ENCODE measurements around the gene CHMP3.
"Not testable (repeated sequence)": the region's sequence is repeated elsewhere in the genome, so short reads cannot be mapped to it uniquely, and the experiment has no call there.

CHMP3 gene

DNA sequence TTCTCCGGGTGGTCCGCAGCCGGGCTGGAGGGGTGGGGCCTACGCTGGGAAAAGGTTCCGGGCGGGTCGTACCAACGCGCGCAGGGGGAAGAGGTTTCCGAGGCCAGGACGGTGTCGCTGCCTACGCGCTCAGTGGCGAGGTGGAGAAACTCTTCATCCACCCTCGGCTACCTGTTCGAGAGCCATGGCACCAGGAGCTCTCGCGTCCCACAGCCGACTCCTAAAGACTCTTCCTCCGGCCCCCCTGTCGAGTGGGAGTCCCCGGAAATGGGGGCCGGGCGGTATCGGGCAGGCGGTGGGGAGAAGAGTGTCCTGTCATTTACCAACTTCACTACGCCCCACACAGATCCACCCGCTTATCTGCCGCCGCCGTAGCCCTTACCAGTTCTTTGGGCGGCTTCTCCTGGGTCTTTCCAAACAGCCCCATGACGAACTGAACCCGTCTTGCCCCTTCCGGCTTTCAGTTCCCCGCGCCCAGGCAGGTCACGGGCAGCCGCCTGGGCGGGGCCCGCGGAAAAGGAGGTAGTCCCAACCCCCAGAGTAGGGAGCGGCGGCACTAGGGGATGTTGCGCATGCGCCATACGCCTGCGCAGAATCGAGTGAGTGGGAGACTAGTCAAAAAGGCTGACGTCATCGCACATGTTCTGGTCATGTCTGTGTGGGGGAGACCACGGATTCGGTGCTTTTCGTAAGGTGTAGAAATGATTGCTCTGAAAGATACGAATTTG lies at the start of gene CHMP3:
CHMP3 (minus strand) TSS at position 522 of the 728 bp plus-strand sequence; CDS start at position 427, 95 bp downstream.
- H3K4me3 Mint-ChIP-seq: peak within 1 kb of the TSS; percentile 96
- peaks cover 35% of the 10 kb centered on the region for H3K4me1 Mint-ChIP-seq (ENCODE audit: low read depth)
- peak; percentile 98 for DNase-seq (ENCODE audit: low spot score)
- H3K27ac Mint-ChIP-seq: peak within 1 kb of the TSS; percentile 97
- H3K27me3 Mint-ChIP-seq (ENCODE audit: low read depth): no peaks in the 10 kb centered on the region
- H3K36me3 Mint-ChIP-seq (ENCODE audit: low read depth): peaks cover 33% of the 10 kb centered on the region
- H3K9me3 Mint-ChIP-seq: peaks cover 12% of the 10 kb centered on the region

DNA sequence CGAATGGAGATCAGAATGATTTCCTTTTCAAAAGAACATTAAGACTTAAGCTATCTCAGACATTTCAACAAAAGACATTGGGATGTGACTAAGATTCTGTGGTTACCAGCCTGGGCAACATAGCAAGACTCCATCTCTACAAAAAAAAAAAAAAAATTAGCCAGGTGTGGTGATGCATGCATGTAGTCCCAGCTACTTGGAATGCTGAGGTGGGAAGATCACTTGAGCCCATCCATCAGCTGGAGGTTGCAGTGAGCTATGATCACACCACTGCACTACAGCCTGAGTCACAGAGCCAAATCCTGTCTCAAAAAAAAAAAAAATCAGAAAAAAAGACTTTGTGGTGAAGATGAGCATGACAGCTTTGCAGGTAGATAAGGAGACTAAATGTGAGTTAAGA lies 47.6 kb upstream of the CHMP3 start:
- Mint-ChIP-seq H3K4me3 (no peak overlapping the region), H3K27ac (no peak overlapping the region), H3K36me3 (ENCODE audit: low read depth) (peaks cover 52% of the 10 kb centered on the region), H3K27me3 (ENCODE audit: low read depth) (no peaks in the 10 kb centered on the region), H3K9me3 (no peaks in the 10 kb centered on the region), H3K4me1 (ENCODE audit: low read depth) (peaks cover 12% of the 10 kb centered on the region)
- no peak for DNase-seq (ENCODE audit: low spot score)

- H3K27me3 Mint-ChIP-seq (ENCODE audit: low read depth): no peaks in the 10 kb centered on the region
- no peak for DNase-seq (ENCODE audit: low spot score)
- no peak overlapping the region for H3K27ac Mint-ChIP-seq
- peaks cover 60% of the 10 kb centered on the region for H3K36me3 Mint-ChIP-seq (ENCODE audit: low read depth)
- H3K4me1 Mint-ChIP-seq (ENCODE audit: low read depth): peaks cover 15% of the 10 kb centered on the region
- no peak overlapping the region for H3K4me3 Mint-ChIP-seq
- H3K9me3 Mint-ChIP-seq: no peaks in the 10 kb centered on the region
Measured at GRCh38 chr2:86608832-86609410, 45.7 kb upstream of the CHMP3 start.

- H3K36me3 Mint-ChIP-seq (ENCODE audit: low read depth): peaks cover 33% of the 10 kb centered on the region
- no peak overlapping the region for H3K4me3 Mint-ChIP-seq
- DNase-seq (ENCODE audit: low spot score): no peak
- peaks cover 6% of the 10 kb centered on the region for H3K4me1 Mint-ChIP-seq (ENCODE audit: low read depth)
- no peak overlapping the region for H3K27ac Mint-ChIP-seq
- no peaks in the 10 kb centered on the region for H3K9me3 Mint-ChIP-seq
- H3K27me3 Mint-ChIP-seq (ENCODE audit: low read depth): no peaks in the 10 kb centered on the region
Measured at GRCh38 chr2:86603905-86604304, 40.7 kb upstream of the CHMP3 start.

GRCh38 chr2:86598966-86599365 lies 35.7 kb upstream of the CHMP3 start:
- Mint-ChIP-seq H3K36me3 (ENCODE audit: low read depth) (peaks cover 9% of the 10 kb centered on the region), H3K27ac (no peak overlapping the region), H3K9me3 (no peaks in the 10 kb centered on the region), H3K4me3 (no peak overlapping the region), H3K27me3 (ENCODE audit: low read depth) (peaks cover 5% of the 10 kb centered on the region), H3K4me1 (ENCODE audit: low read depth) (no peaks in the 10 kb centered on the region)
- no peak for DNase-seq (ENCODE audit: low spot score)

GRCh38 chr2:86596118-86596517 lies 32.9 kb upstream of the CHMP3 start:
- H3K9me3 Mint-ChIP-seq: no peaks in the 10 kb centered on the region
- H3K36me3 Mint-ChIP-seq (ENCODE audit: low read depth): no peaks in the 10 kb centered on the region
- peaks cover 20% of the 10 kb centered on the region for H3K27me3 Mint-ChIP-seq (ENCODE audit: low read depth)
- H3K27ac Mint-ChIP-seq: no peak overlapping the region
- no peaks in the 10 kb centered on the region for H3K4me1 Mint-ChIP-seq (ENCODE audit: low read depth)
- H3K4me3 Mint-ChIP-seq: no peak overlapping the region
- DNase-seq (ENCODE audit: low spot score): no peak

DNA sequence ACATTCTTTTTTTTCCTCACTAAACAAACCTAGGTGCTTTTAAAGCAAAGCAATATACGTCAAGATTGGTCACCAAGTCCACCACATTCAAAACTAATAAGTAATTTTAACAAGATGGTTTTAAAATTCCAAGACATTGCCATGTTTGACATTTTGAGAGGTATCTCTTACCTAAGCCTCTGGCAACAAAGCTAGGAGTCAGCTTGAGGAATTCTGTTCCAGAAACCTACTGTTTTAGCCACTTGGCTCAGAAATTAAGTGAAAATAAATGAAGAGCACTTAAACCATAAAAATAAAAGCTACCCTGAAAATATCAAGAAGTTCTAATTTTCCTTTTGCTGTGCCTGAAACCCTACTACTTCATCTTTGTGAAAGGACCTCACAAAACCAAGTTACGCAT lies 30.0 kb upstream of the CHMP3 start:
- Mint-ChIP-seq H3K36me3 (ENCODE audit: low read depth) (no peaks in the 10 kb centered on the region), H3K4me1 (ENCODE audit: low read depth) (no peaks in the 10 kb centered on the region), H3K27me3 (ENCODE audit: low read depth) (peaks cover 20% of the 10 kb centered on the region), H3K4me3 (no peak overlapping the region), H3K27ac (no peak overlapping the region), H3K9me3 (peaks cover 4% of the 10 kb centered on the region)
- no peak for DNase-seq (ENCODE audit: low spot score)

DNA sequence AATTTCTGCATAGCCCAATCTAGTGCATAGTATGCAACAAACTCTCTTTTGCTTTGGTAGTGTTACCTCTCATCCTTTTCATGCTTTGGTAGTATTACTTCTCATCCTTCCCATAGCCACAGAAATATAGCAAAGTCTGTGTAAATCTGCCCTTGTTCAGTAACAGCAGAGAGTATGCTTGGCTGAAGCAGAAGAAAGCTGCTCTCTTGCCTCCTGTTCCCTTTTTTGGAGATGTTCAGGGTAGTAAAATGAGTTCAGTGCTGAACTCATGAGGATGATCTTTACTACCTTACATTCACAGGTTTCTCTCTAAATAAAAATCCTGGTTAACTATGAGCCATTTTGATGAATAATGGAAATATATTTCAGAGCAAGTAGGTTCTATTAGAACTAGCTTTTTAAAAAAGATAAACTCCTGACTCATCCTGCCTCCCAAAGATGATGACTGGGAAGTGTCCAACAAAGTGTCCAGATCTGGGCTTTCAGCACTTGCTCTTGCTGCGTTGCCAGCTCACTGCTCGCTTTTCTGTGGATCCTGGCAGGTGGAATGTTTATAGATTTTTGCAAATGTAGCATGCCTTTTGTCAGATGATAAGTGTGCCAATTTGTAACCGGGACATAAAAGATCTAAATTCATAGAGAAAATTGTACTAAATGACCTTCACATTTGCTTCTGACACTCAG lies 29.4 kb upstream of the CHMP3 start:
- Mint-ChIP-seq H3K4me3 (no peak overlapping the region), H3K36me3 (ENCODE audit: low read depth) (no peaks in the 10 kb centered on the region), H3K27me3 (ENCODE audit: low read depth) (peaks cover 20% of the 10 kb centered on the region), H3K4me1 (ENCODE audit: low read depth) (no peaks in the 10 kb centered on the region), H3K9me3 (peaks cover 4% of the 10 kb centered on the region), H3K27ac (no peak overlapping the region)
- no peak for DNase-seq (ENCODE audit: low spot score)

DNA sequence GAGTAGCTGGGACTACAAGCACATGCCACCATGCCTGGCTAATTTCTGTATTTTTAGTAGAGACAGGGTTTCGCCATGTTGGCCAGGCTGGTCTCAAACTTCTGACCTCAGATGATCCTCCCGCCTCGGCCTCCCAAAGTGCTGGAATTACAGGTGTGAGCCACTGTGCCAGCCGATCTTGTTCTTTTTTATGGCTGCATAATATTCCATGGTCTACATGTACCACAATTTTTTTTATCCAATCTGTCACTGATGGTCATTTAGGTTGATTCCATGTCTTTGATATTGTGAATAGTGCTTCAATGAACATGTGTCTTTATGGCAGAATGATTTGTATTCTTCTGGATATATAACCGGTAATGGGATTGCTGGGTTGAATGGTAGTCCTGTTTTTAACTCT lies 26.5 kb upstream of the CHMP3 start:
- H3K9me3 Mint-ChIP-seq: peaks cover 19% of the 10 kb centered on the region
- not testable (repeated sequence) for H3K36me3 Mint-ChIP-seq (ENCODE audit: low read depth); DNase-seq (ENCODE audit: low spot score); H3K4me1 Mint-ChIP-seq (ENCODE audit: low read depth); H3K27ac Mint-ChIP-seq; H3K4me3 Mint-ChIP-seq
- H3K27me3 Mint-ChIP-seq (ENCODE audit: low read depth): peaks cover 20% of the 10 kb centered on the region

DNA sequence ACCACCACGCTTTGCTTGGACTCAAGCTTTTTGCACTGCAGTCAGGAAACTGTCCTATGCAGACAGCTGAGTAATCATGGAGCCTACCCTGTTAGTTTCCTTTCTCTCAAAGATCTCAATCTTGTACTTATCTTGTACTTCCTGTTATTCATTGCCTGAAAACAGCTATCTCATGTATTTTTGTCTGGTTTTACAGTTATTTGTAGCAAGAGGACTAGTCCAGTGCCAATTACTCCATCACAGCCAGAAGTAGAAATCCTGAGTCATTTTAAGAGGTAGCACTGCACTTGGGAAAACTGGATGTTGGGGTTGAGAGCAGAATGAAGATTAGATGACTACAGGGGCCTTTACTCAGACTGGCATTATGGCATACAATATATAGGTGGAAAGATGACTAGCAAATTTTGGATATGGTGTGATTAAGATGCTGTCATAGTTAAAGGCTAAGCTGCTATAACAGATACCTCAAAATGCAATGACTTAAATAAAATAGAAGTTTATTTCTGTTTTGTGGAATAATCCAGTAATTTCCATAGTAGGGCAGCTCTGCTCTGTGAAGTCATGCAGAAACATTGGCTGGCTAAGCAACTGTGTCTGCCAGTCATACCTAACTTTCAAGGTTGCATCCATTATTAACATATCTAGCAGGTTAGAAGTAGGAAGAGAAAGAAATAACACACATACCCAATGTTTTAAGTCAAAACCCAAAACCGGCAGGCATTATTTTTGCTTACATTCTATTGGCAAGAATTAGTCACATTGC lies 21.1 kb upstream of the CHMP3 start:
- peak; percentile 39 for DNase-seq (ENCODE audit: low spot score)
- peak overlapping the region; percentile 94 for H3K27ac Mint-ChIP-seq
- H3K4me3 Mint-ChIP-seq: peak overlapping the region; percentile 69
- no peaks in the 10 kb centered on the region for H3K27me3 Mint-ChIP-seq (ENCODE audit: low read depth)
- peaks cover 39% of the 10 kb centered on the region for H3K9me3 Mint-ChIP-seq
- peaks cover 8% of the 10 kb centered on the region for H3K36me3 Mint-ChIP-seq (ENCODE audit: low read depth)
- peaks cover 22% of the 10 kb centered on the region for H3K4me1 Mint-ChIP-seq (ENCODE audit: low read depth)

DNA sequence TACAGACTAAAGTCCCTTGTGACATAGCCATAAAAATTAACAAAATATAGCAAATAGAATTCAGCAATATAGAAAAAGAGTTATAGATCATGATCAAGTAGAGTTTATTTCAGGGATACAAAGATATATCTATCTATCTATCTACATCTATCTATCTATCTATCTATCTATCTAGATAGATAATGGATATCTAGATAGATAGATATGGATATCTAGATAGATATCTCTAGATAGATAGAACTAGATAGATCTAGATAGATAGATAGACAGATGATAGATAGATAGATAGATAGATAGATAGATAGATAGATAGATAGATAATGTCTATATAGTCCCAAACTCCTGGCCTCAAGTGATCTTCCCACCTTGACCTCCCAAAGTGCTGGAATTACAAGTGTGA lies 17.3 kb upstream of the CHMP3 start:
- Mint-ChIP-seq H3K4me3 (no peak overlapping the region), H3K27me3 (ENCODE audit: low read depth) (no peaks in the 10 kb centered on the region), H3K36me3 (ENCODE audit: low read depth) (peaks cover 7% of the 10 kb centered on the region), H3K9me3 (peaks cover 44% of the 10 kb centered on the region), H3K4me1 (ENCODE audit: low read depth) (peaks cover 18% of the 10 kb centered on the region), H3K27ac (no peak overlapping the region)
- DNase-seq (ENCODE audit: low spot score): no peak

GRCh38 chr2:86577817-86578456 lies 14.7 kb upstream of the CHMP3 start:
- no peaks in the 10 kb centered on the region for H3K27me3 Mint-ChIP-seq (ENCODE audit: low read depth)
- H3K36me3 Mint-ChIP-seq (ENCODE audit: low read depth): peaks cover 1% of the 10 kb centered on the region
- no peak overlapping the region for H3K4me3 Mint-ChIP-seq
- peaks cover 30% of the 10 kb centered on the region for H3K9me3 Mint-ChIP-seq
- no peak for DNase-seq (ENCODE audit: low spot score)
- no peak overlapping the region for H3K27ac Mint-ChIP-seq
- no peaks in the 10 kb centered on the region for H3K4me1 Mint-ChIP-seq (ENCODE audit: low read depth)

GRCh38 chr2:86570059-86570458 lies 6.8 kb upstream of the CHMP3 start:
- Mint-ChIP-seq H3K4me3 (no peak overlapping the region), H3K36me3 (ENCODE audit: low read depth) (no peaks in the 10 kb centered on the region), H3K27ac (no peak overlapping the region), H3K4me1 (ENCODE audit: low read depth) (peaks cover 2% of the 10 kb centered on the region), H3K9me3 (peaks cover 7% of the 10 kb centered on the region), H3K27me3 (ENCODE audit: low read depth) (peaks cover 2% of the 10 kb centered on the region)
- DNase-seq (ENCODE audit: low spot score): no peak

Data from T-helper 2 cell treated with Interferon-gamma antibody and Interleukin-4, amounts not matched to agents 5 μg/mL and 100 μg/mL, for 36 hours (primary cell).